Measurements from ENCODE around the gene TMEM79.

- TF ChIP-seq POLR2A (IDR thresholded peaks at IDR 0.05; ENCODE audit: low read length) (no peak), GATA1 (IDR thresholded peaks at IDR 0.05; ENCODE audit: low read depth, low read length) (no peak)
Observed at GRCh38 chr1:156262461-156263287, 21.5 kb upstream of the TMEM79 start.

Measured in erythroblast (primary cell).